HCT116 (cell line): ENCODE data around the gene FAM209B. TPM values are rescaled to one million over a fixed set of nuclear protein-coding genes. Genes with fewer than 3 reads are reported as not detected.

Experiments used
- ATAC-seq: fragments of 200-7000 bp; cut with Tn5 transposase; 2 replicates; pipeline ENCODE4 v1.9.1; 2020; ENCODE audit warnings: mild to moderate bottlenecking, moderate library complexity
- BruUV-seq: library from RNA; stranded (reverse); fragments of 400-500 nt; replicated peaks from 2 replicates; lab custom pipeline; 2021; lab: Mats Ljungman, UMichigan
- CTCF ChIA-PET: fragments of 300-600 bp; sonication (Branson Sonifier 250); formaldehyde crosslinking; loops from one replicate; lab custom pipeline; 2021; ENCODE audit warnings: antibody characterized with exemption; lab: Charles Lee
- POLR2A ChIA-PET: fragments of 300-600, 350-600 bp; sonication (Branson Sonifier 250); formaldehyde crosslinking; loops from one replicate; lab custom pipeline; 2021; ENCODE audit warnings: antibody characterized with exemption; lab: Charles Lee
- RAD21 ChIA-PET, 2 experiments: fragments of 300-600 bp; sonication (Branson Sonifier 250); formaldehyde crosslinking; loops; one replicate each; lab custom pipeline; 2023; ENCODE audit warnings: low total read pairs in 2 of 2; ENCODE audit not compliant: uncharacterized antibody in 2 of 2, unreplicated experiment in 2 of 2, low non-redundant PET in 1 of 2; lab: Charles Lee
- DNase-seq: peaks from one replicate; pipeline ENCODE4 v3.0.0-alpha.2; 2010; ENCODE audit warnings: low read depth, low spot score
- H2AFZ ChIP-seq: fragments of 200-600 bp; shearing (Covaris generic), sonication (generic); 2 replicates; pipeline ENCODE4 v1.6.1; 2017; ENCODE audit warnings: low read depth, mixed run types, mixed read lengths, antibody characterized with exemption, low read length; ENCODE audit not compliant: poor library complexity, severe bottlenecking
- H3K27ac ChIP-seq: 2 replicates; pipeline ENCODE4 v1.5.1; 2012; ENCODE audit warnings: low read depth, low read length
- H3K27me3 ChIP-seq: fragments of 200-600 bp; sonication (generic); 2 replicates; pipeline ENCODE4 v1.6.1; 2016; ENCODE audit warnings: mixed run types, low read length, mixed read lengths; ENCODE audit not compliant: insufficient read depth
- H3K36me3 ChIP-seq, 2 experiments: fragments of 200-500 bp in 1 of 2; fragments of 200-600 bp in 1 of 2; sonication (Bioruptor generic) in 1 of 2; sonication (generic) in 1 of 2; 2 replicates each; pipeline versions ENCODE4 v1.5.1 to v1.6.1; 2014 to 2016; ENCODE audit warnings: low read length in 2 of 2, inconsistent platforms in 1 of 2, mixed read lengths in 1 of 2, mixed run types in 1 of 2; ENCODE audit not compliant: insufficient read depth in 2 of 2, control insufficient read depth in 1 of 2
- H3K4me1 ChIP-seq, 2 experiments: fragments of 200-600 bp in 1 of 2; sonication (generic) in 1 of 2; 2 replicates each; pipeline versions ENCODE4 v1.5.1 to v1.6.1; 2012 to 2017; ENCODE audit warnings: low read length in 2 of 2, inconsistent platforms in 1 of 2, mild to moderate bottlenecking in 1 of 2, mixed read lengths in 1 of 2, mixed run types in 1 of 2, moderate library complexity in 1 of 2; ENCODE audit not compliant: insufficient read depth in 2 of 2, control insufficient read depth in 1 of 2
- H3K4me2 ChIP-seq: fragments of 200-600 bp; sonication (generic); 2 replicates; pipeline ENCODE4 v1.6.1; 2017; ENCODE audit warnings: mixed run types, low read length, mixed read lengths
- H3K4me3 ChIP-seq, 2 experiments: fragments of 200-600 bp in 1 of 2; sonication (generic) in 1 of 2; replicated peaks in 1 of 2; 2 replicates each; pipeline ENCODE4 v1.5.1; 2011 to 2016; ENCODE audit warnings: low read length in 2 of 2, control low read depth in 1 of 2, low read depth in 1 of 2, mild to moderate bottlenecking in 1 of 2, mixed read lengths in 1 of 2, mixed run types in 1 of 2
- H3K79me2 ChIP-seq: fragments of 200-600 bp; sonication (generic); 2 replicates; pipeline ENCODE4 v1.6.1; 2017; ENCODE audit warnings: mild to moderate bottlenecking, mixed run types, low read length, moderate library complexity, mixed read lengths; ENCODE audit not compliant: insufficient read depth
- H3K9ac ChIP-seq: fragments of 200-600 bp; sonication (generic); 2 replicates; pipeline ENCODE4 v1.6.1; 2016; ENCODE audit warnings: low read length, mixed read lengths
- H3K9me2 ChIP-seq: fragments of 200-600 bp; sonication (generic), shearing (Covaris generic); 2 replicates; pipeline ENCODE4 v1.6.1; 2017; ENCODE audit warnings: mixed run types, mild to moderate bottlenecking, moderate library complexity; ENCODE audit not compliant: insufficient read depth
- H3K9me3 ChIP-seq, 2 experiments: fragments of 200-500 bp in 1 of 2; fragments of 200-600 bp in 1 of 2; sonication (Bioruptor generic) in 1 of 2; sonication (generic) in 1 of 2; 2 replicates each; pipeline ENCODE4 v1.6.1; 2014 to 2017; ENCODE audit warnings: low read length in 2 of 2, mixed read lengths in 2 of 2, inconsistent platforms in 1 of 2, low read depth in 1 of 2, mild to moderate bottlenecking in 1 of 2, mixed run types in 1 of 2, moderate library complexity in 1 of 2; ENCODE audit not compliant: control insufficient read depth in 1 of 2, insufficient read depth in 1 of 2
- H4K20me1 ChIP-seq: fragments of 200-600 bp; sonication (generic), shearing (Covaris generic); 2 replicates; pipeline ENCODE4 v1.6.1; 2017; ENCODE audit warnings: mixed run types, mild to moderate bottlenecking, moderate library complexity; ENCODE audit not compliant: insufficient read depth
- FOSL1 ChIP-seq: IDR thresholded peaks from 2 replicates; pipeline ENCODE4 v1.6.1; 2012; ENCODE audit warnings: low read depth
- POLR2A ChIP-seq: IDR thresholded peaks from 2 replicates; pipeline ENCODE4 v1.7.0; 2011; ENCODE audit warnings: borderline replicate concordance; ENCODE audit not compliant: insufficient read depth, insufficient read length; ENCODE audit errors: extremely low read depth
- intact Hi-C: fragments of 100-400 bp; cut with micrococcal nuclease; formaldehyde crosslinking; loops from 2 replicates; pipeline ENCODE4 v1.10.0; 2022
- total RNA-seq: library from RNA; stranded (reverse); gene quantifications from one replicate; pipeline ENCODE4 v1.2.1, GENCODE V29; 2021; ENCODE audit not compliant: unreplicated experiment
- TF ChIP-seq, protein P1 (sequence below): IDR thresholded peaks from 2 replicates; pipeline ENCODE4 v1.6.1; 2012
- TF ChIP-seq, protein P2 (sequence below): IDR thresholded peaks from 2 replicates; pipeline ENCODE4 v1.6.1; 2012

Gene FAM209B
- total RNA-seq, 1 experiment from 2014 or later, result not detected

DNA sequence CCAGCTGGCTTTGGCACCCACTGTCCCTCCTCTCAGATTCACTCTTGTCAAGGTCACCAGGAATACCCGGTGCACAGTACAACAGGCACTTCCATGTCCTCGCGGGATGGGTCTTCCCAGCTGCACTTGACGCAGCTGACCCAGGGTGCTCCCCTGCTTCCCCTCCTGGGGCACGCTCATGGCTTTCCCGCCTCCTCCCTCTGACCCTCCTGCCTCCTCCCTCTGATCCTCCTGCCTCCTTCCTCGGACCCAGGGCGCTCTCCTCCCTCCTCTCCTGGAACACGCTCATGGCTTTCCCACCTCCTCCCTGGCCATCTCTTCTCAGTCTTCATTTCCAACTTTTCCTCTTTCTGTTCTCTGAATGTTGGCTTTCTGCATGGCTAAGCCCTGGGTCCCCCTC lies 42.1 kb downstream of the FAM209B start:
- RAD21 ChIA-PET, result no interaction called here
- no peak overlapping the region for H3K27ac ChIP-seq
- peak overlapping the region; percentile 36 for H3K4me2 ChIP-seq
- TF ChIP-seq, protein P1, sequence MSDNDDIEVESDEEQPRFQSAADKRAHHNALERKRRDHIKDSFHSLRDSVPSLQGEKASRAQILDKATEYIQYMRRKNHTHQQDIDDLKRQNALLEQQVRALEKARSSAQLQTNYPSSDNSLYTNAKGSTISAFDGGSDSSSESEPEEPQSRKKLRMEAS, result no peak
- TF ChIP-seq, protein P2, sequence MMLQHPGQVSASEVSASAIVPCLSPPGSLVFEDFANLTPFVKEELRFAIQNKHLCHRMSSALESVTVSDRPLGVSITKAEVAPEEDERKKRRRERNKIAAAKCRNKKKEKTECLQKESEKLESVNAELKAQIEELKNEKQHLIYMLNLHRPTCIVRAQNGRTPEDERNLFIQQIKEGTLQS, result no peak
- no peak for TF ChIP-seq FOSL1
- H3K9ac ChIP-seq, result no peak overlapping the region
- H3K4me1 ChIP-seq, result peaks cover 4 to 27% of the 10 kb centered on the region in 2 experiments; a peak in 2 of 4 replicates
- no peaks in the 10 kb centered on the region for H4K20me1 ChIP-seq
- POLR2A ChIA-PET, result no interaction called here
- no peaks in the 10 kb centered on the region for H3K9me3 ChIP-seq
- CTCF ChIA-PET, result no interaction called here
- no peak for DNase-seq
- no peak for ATAC-seq
- no peaks in the 10 kb centered on the region for H3K9me2 ChIP-seq
- no TSS peak for BruUV-seq
- H3K79me2 ChIP-seq, result no peaks in the 10 kb centered on the region
- intact Hi-C loops, result loop anchor here (5.0 kb wide), 1 partner anchor 1923 kb away; no protein-coding TSS in a partner anchor
- H3K27me3 ChIP-seq, result no peaks in the 10 kb centered on the region
- H2AFZ ChIP-seq, result peak overlapping the region; percentile 35
- no peak overlapping the region for H3K4me3 ChIP-seq
- H3K36me3 ChIP-seq, result no peaks in the 10 kb centered on the region

DNA sequence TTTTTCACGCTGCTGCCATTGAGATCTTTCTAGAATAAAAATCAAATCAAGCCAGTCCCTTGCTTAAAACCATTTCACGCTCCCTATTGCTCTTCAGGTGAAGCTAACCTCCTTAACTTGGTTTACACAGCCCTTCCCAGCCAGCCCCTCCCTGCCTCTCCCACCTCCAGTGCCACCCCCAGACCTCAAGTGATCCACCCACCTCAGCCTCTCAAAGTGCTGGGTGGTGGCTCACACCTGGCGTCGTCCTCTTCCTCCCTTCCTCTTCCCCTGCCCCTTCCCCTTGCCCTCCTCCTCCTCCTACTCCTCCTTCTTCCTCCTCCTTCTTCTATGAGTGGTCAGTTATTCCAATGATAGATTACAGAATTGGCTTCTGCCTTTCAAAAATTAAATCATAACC lies 42.9 kb downstream of the FAM209B start:
- intact Hi-C loops, result loop anchor here (2.0 to 5.0 kb wide), 3 partner anchors 175 to 1924 kb away; partner anchors contain the start of gene MC3R
- Histone ChIP-seq H3K4me1 (peaks cover 4 to 27% of the 10 kb centered on the region in 2 experiments; a peak in 2 of 4 replicates), H3K9ac (no peak overlapping the region), H3K27me3 (no peaks in the 10 kb centered on the region), H2AFZ (no peak overlapping the region), H3K36me3 (no peaks in the 10 kb centered on the region), H4K20me1 (no peaks in the 10 kb centered on the region), H3K4me2 (peak overlapping the region; percentile 28; the same call in 1 of the 2 replicates), H3K4me3 (no peak overlapping the region), H3K79me2 (no peaks in the 10 kb centered on the region), H3K9me2 (no peaks in the 10 kb centered on the region), H3K9me3 (no peaks in the 10 kb centered on the region), H3K27ac (no peak overlapping the region)
- POLR2A ChIA-PET, result no interaction called here
- no TSS peak for BruUV-seq
- ATAC-seq (no peak), DNase-seq (no peak)
- RAD21 ChIA-PET, result no interaction called here
- CTCF ChIA-PET, result interaction anchor here (1.0 kb wide), 1 partner anchor 25 kb away, joined by 3 read pairs; no protein-coding TSS in a partner anchor
- no peak for TF ChIP-seq POLR2A
